Astrocyte of the spinal cord (primary cell): ENCODE results near the gene ITGA6.

Experiments
- DNase-seq: peaks from one replicate; pipeline ENCODE4 v3.0.0; 2011; ENCODE audit warnings: low read depth, low spot score
- H3K4me3 ChIP-seq: 2 replicates; pipeline ENCODE4 v1.5.1; 2011; ENCODE audit warnings: low read depth, mild to moderate bottlenecking, low read length, moderate library complexity
- CTCF ChIP-seq: IDR thresholded peaks from 2 replicates; pipeline ENCODE4 v1.5.1; 2012; ENCODE audit warnings: low read depth, mild to moderate bottlenecking, low read length, inconsistent platforms
- in situ Hi-C: cut with HindIII; loops from 2 replicates; pipeline ENCODE4 v1.10.0; 2017; ENCODE audit warnings: low sequenced_read_pairs

The ITGA6 gene

GRCh38 chr2:172403881-172404468 lies 23.4 kb upstream of the ITGA6 start:
- TF ChIP-seq CTCF = no peak
- no peak for DNase-seq
- no peak overlapping the region for H3K4me3 ChIP-seq
- in situ Hi-C loops = no loop called here

- TF ChIP-seq CTCF = no peak
- peak; percentile 78 for DNase-seq
- in situ Hi-C loops = no loop called here
- H3K4me3 ChIP-seq = no peak overlapping the region
Measured at GRCh38 chr2:172404824-172405223, 22.6 kb upstream of the ITGA6 start.

- no peak for TF ChIP-seq CTCF
- DNase-seq = no peak
- no peak overlapping the region for H3K4me3 ChIP-seq
- in situ Hi-C loops = no loop called here
Measured at GRCh38 chr2:172405673-172406072, 21.7 kb upstream of the ITGA6 start.

GRCh38 chr2:172408143-172408766 lies 19.1 kb upstream of the ITGA6 start:
- in situ Hi-C loops = no loop called here
- no peak for DNase-seq
- no peak overlapping the region for H3K4me3 ChIP-seq
- TF ChIP-seq CTCF = no peak

- no peak overlapping the region for H3K4me3 ChIP-seq
- DNase-seq = no peak
- in situ Hi-C loops = no loop called here
- no peak for TF ChIP-seq CTCF
Measured at GRCh38 chr2:172409042-172409441, 18.3 kb upstream of the ITGA6 start.

GRCh38 chr2:172412984-172413492 lies 14.3 kb upstream of the ITGA6 start:
- DNase-seq = no peak
- H3K4me3 ChIP-seq = no peak overlapping the region
- no peak for TF ChIP-seq CTCF
- in situ Hi-C loops = no loop called here
